Activated CD8-positive, alpha-beta memory T cell treated with anti-CD3 and anti-CD28 coated beads for 36 hours (primary cell): Measurements from ENCODE around the gene PLA2G4E. TPM values are rescaled to one million over a fixed set of nuclear protein-coding genes. Genes with fewer than 3 reads are reported as not detected.

Source experiments
- CTCF ChIA-PET: fragments of 350-600 bp; sonication (Branson Sonifier 250); formaldehyde crosslinking; loops from one replicate; lab custom pipeline; 2021; ENCODE audit warnings: antibody characterized with exemption; lab: Charles Lee
- POLR2A ChIA-PET: fragments of 350-600 bp; sonication (Branson Sonifier 250); formaldehyde crosslinking; loops from one replicate; lab custom pipeline; 2021; ENCODE audit warnings: antibody characterized with exemption; lab: Charles Lee
- total RNA-seq, 2 experiments: library from RNA; stranded (reverse); gene quantifications; one replicate each; pipeline ENCODE4 v1.2.3, GENCODE V29; 2021

Gene PLA2G4E
- total RNA-seq, 2 experiments from 2014 or later = not detected

GRCh38 chr15:41972253-41973242, 48.3 kb downstream of the PLA2G4E start, which contains the start of gene EHD4:
Gene EHD4, minus strand, starts transcription at chr15:41972557. Its CDS starts 63 bp downstream, at chr15:41972494.
- CTCF ChIA-PET = interaction anchor here (1.1 to 5.9 kb wide), 3 partner anchors 9 to 36 kb away, joined by 3 to 55 read pairs (median 6); no protein-coding TSS in a partner anchor
- POLR2A ChIA-PET = interaction anchor here (0.6 to 4.2 kb wide), 11 partner anchors 9 to 602 kb away, joined by 3 to 67 read pairs (median 4); partner anchors contain the start of gene MAPKBP1

GRCh38 chr15:41971895-41972252, 49.0 kb downstream of the PLA2G4E start:
- ChIA-PET CTCF (interaction anchor here (1.3 to 5.9 kb wide), 2 partner anchors 12 to 35 kb away, joined by 6 to 55 read pairs; no protein-coding TSS in a partner anchor), POLR2A (interaction anchor here (0.7 to 4.2 kb wide), 9 partner anchors 9 to 198 kb away, joined by 3 to 67 read pairs (median 4); partner anchors contain the start of gene MAPKBP1)

- CTCF ChIA-PET = interaction anchor here (1.0 to 5.9 kb wide), 2 partner anchors 34 to 77 kb away, joined by 3 to 55 read pairs; no protein-coding TSS in a partner anchor
- POLR2A ChIA-PET = interaction anchor here (1.0 to 4.2 kb wide), 5 partner anchors 13 to 198 kb away, joined by 3 to 67 read pairs (median 12); partner anchors contain the start of gene MAPKBP1
Observed at GRCh38 chr15:41971089-41971894, 49.5 kb downstream of the PLA2G4E start.

GRCh38 chr15:41970456-41970855, 50.4 kb downstream of the PLA2G4E start:
- POLR2A ChIA-PET = interaction anchor here (2.5 to 4.2 kb wide), 3 partner anchors 30 to 197 kb away, joined by 12 to 67 read pairs (median 25); partner anchors contain the start of gene MAPKBP1
- CTCF ChIA-PET = interaction anchor here (1.0 to 5.9 kb wide), 3 partner anchors 33 to 197 kb away, joined by 3 to 55 read pairs (median 3); no protein-coding TSS in a partner anchor

GRCh38 chr15:41969851-41970431, 50.9 kb downstream of the PLA2G4E start:
- POLR2A ChIA-PET = interaction anchor here (0.7 to 4.2 kb wide), 3 partner anchors 30 to 468 kb away, joined by 3 to 67 read pairs (median 25); no protein-coding TSS in a partner anchor
- CTCF ChIA-PET = interaction anchor here (1.4 to 5.9 kb wide), 2 partner anchors 33 to 197 kb away, joined by 3 to 55 read pairs; no protein-coding TSS in a partner anchor

- POLR2A ChIA-PET = no interaction called here
- CTCF ChIA-PET = interaction anchor here (0.6 to 5.9 kb wide), 2 partner anchors 9 to 32 kb away, joined by 3 to 55 read pairs; no protein-coding TSS in a partner anchor
Observed at GRCh38 chr15:41968701-41969100, 52.1 kb downstream of the PLA2G4E start.

GRCh38 chr15:41967506-41968206, 53.2 kb downstream of the PLA2G4E start:
- CTCF ChIA-PET = interaction anchor here (0.6 kb wide), 1 partner anchor 97 kb away, joined by 3 read pairs; no protein-coding TSS in a partner anchor
- POLR2A ChIA-PET = no interaction called here

GRCh38 chr15:41966920-41967465, 53.8 kb downstream of the PLA2G4E start:
- ChIA-PET POLR2A (interaction anchor here (1.3 kb wide), 1 partner anchor 31 kb away, joined by 3 read pairs; no protein-coding TSS in a partner anchor), CTCF (interaction anchor here (0.6 kb wide), 1 partner anchor 98 kb away, joined by 3 read pairs; no protein-coding TSS in a partner anchor)

- ChIA-PET CTCF (no interaction called here), POLR2A (interaction anchor here (1.3 kb wide), 1 partner anchor 30 kb away, joined by 3 read pairs; no protein-coding TSS in a partner anchor)
Observed at GRCh38 chr15:41966414-41966812, 54.4 kb downstream of the PLA2G4E start.

- POLR2A ChIA-PET = interaction anchor here (1.3 kb wide), 1 partner anchor 30 kb away, joined by 3 read pairs; no protein-coding TSS in a partner anchor
- CTCF ChIA-PET = no interaction called here
Observed at GRCh38 chr15:41965441-41966413, 55.1 kb downstream of the PLA2G4E start.

- ChIA-PET POLR2A (no interaction called here), CTCF (interaction anchor here (0.7 kb wide), 1 partner anchor 287 kb away, joined by 4 read pairs; no protein-coding TSS in a partner anchor)
Observed at GRCh38 chr15:41961595-41962202, 59.1 kb downstream of the PLA2G4E start.

- ChIA-PET CTCF (no interaction called here), POLR2A (no interaction called here)
Observed at GRCh38 chr15:41961001-41961518, 59.8 kb downstream of the PLA2G4E start.

GRCh38 chr15:41958002-41958420, 62.8 kb downstream of the PLA2G4E start:
- CTCF ChIA-PET = interaction anchor here (0.8 to 1.1 kb wide), 2 partner anchors 21 to 63 kb away, joined by 3 read pairs; no protein-coding TSS in a partner anchor

GRCh38 chr15:41957021-41957897, 63.6 kb downstream of the PLA2G4E start:
- ChIA-PET POLR2A (interaction anchor here (1.5 kb wide), 1 partner anchor 14 kb away, joined by 3 read pairs; no protein-coding TSS in a partner anchor), CTCF (interaction anchor here (0.8 to 1.1 kb wide), 2 partner anchors 20 to 62 kb away, joined by 3 read pairs; no protein-coding TSS in a partner anchor)

More at GRCh38 chr15:41958002-41958420, 62.8 kb downstream of the PLA2G4E start:
- POLR2A ChIA-PET = interaction anchor here (1.5 kb wide), 1 partner anchor 13 kb away, joined by 3 read pairs; no protein-coding TSS in a partner anchor
